Smooth muscle cell of the brain vasculature (primary cell): ENCODE data around the gene OLFM4.
"Not testable (repeated sequence)": the region's sequence is repeated elsewhere in the genome, so short reads cannot be mapped to it uniquely, and the experiment has no call there.

Experiments
- DNase-seq: peaks from one replicate; pipeline ENCODE4 v3.0.0-alpha.2; 2012; ENCODE audit warnings: low read depth, low spot score

Gene OLFM4, protein sequence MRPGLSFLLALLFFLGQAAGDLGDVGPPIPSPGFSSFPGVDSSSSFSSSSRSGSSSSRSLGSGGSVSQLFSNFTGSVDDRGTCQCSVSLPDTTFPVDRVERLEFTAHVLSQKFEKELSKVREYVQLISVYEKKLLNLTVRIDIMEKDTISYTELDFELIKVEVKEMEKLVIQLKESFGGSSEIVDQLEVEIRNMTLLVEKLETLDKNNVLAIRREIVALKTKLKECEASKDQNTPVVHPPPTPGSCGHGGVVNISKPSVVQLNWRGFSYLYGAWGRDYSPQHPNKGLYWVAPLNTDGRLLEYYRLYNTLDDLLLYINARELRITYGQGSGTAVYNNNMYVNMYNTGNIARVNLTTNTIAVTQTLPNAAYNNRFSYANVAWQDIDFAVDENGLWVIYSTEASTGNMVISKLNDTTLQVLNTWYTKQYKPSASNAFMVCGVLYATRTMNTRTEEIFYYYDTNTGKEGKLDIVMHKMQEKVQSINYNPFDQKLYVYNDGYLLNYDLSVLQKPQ

DNA sequence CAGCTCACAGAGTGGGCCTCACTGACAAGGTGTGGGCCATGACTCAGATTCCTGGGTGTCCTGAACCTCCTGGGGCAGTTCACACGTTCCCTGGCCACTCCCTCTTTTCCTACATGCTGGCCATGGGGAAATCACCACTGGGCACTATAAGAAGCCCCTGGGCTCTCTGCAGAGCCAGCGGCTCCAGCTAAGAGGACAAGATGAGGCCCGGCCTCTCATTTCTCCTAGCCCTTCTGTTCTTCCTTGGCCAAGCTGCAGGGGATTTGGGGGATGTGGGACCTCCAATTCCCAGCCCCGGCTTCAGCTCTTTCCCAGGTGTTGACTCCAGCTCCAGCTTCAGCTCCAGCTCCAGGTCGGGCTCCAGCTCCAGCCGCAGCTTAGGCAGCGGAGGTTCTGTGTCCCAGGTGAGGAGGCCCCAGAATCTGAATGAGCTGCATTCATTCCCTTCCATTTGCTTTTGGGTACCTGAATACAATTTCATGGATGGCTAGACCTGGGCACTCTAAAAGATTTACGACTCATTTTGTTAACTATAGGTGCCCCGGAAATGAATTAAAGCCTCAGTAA lies at the start of gene OLFM4:
OLFM4 (plus strand) TSS at position 177 of the 567 bp plus-strand sequence; CDS start at position 201, 24 bp downstream.
- no peak for DNase-seq

DNA sequence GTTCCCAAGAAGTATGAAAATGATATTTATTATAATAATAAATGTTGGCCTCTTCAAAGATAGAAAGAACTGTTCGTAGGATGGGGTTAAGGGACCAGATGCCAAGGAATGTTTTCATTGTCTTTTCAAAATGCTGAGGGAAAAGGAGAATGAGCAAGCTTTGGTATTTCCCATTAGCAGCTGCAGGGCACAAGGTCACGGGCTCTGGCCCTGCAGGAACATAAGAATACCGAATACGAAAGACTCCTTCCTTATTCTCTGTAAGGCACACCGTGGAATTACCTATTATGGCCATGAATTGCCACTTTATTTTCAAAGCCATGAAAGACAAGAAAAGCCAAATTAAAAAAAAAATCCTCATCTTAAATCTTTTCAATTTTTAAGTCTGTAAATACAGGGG lies 49.6 kb upstream of the OLFM4 start:
- DNase-seq: no peak

DNA sequence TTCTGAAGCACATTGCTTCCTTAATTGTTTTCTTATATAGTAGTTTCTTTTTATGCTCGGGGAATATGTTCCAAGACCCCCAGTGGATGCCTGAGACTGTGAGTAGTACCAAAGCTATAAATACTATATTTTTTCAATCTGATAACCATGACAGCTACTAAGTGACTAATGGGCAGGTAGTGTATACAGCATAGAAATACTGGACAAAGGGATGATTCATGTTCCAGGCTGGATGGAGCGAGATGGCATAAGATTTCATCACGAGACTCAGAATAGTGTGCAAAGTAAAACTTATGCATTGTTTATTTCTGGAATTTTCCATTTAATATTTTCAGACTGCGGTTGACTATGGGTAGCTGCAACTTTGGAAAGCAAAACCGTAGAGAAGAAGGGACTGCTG lies 47.9 kb upstream of the OLFM4 start:
- no peak for DNase-seq

DNA sequence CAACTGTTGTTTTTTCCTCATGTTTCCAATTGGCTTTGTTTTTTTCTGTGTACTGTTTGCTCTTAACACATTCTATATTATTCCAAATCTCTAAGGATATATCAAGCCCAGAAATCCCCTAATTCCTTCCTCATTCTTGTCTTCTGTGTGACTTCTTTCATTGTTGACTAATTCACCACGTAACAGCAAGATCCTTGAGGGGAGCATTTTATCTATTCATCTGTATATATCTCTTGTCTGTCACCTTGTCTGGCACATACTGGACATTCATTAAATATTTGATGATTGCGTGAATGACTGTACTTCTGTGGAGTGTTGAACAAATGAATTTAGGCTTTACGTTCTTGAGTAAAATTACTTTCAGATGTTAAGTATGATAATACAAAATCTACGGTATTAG lies 44.8 kb upstream of the OLFM4 start:
- no peak for DNase-seq

DNA sequence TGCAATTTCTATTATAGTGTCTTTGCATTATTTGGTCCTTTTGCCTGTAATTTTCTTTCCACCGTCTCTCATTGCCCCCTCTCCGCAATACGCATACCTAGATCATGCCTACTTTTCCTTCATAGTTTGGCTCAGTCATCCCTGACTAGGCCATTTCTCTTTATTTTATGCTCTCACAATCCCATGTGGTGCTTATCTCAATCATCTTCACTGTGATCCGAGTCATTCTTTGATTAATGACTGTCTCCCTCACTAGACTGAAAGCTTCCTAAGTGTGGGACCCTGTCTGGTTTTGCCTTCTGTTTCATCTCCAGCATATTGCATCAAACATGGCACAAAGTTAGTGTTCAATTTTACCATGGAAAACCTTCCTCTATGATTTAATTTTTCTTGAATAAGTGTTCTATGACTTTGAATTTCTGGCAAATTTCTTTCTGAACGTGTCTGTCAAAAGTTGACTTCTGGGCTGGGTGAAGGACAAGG lies 43.7 kb upstream of the OLFM4 start:
- no peak for DNase-seq

DNA sequence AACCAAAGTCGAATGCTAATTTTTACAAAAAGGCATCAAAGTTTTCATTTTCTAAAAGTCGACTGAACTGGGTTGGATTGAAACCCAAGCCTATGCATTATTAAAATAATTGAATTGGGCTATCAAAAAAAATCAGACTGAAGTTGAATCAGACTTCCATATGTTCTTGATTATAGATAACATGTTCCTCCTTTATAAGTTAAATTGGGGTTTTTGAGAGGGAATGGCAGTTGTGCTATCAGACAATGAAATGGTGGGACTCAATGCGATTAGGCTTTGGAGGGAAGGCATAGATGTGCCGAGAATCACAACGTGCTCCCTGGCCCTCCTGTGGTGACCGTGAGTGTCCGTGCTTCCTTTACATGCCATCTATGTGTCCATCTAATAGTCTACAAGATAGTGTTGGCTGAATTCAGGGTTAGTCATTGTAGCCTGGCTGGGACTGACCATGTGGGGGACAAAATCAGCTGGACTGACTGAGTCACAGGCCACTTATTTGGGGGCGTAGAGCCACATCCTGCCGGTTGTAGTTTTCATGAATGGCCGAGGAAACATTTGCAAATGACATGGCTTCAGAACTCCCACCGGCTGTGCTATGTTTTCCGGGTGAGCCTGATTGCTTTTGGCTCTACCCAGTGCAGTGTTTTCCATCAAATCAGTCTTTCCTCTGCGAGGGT lies 37.1 kb upstream of the OLFM4 start:
- DNase-seq: no peak

DNA sequence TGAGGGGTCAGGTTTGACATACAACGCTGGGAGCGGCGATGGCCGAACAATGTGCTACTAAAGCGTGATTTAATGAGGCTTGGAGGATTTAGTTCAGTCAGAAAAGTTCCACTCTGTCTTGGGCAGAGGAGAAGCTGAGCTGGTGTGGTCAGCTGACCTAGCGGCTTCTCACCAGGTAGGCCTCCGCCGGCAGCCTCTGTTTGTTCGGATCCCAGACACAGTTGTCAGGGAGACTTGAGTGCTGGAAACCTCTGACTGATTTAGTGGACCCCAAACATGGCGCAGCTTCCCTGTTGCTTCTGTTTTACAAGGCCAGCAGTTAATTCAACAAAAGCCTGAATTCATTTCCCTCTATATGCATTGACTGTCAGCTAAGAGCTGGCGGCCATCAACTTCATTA lies 36.5 kb upstream of the OLFM4 start:
- no peak for DNase-seq

DNA sequence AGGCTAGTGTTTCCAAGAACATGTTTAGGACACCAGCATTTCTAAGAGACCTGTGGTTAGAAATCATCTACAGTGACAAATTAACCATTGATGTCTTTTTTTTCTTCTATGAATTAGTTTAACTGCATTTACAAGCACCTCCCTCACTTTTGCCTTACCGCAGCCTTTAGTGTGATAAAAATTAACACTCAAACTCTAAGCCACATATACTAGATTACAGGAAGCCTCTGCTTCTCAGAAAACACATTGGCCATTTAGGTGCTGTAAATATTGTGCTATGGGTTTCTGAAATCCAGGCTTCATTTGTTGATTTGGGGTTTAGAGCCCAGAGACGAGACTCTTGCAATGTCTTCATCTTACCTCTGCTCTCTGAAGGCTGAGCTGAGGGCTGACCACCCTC lies 34.6 kb upstream of the OLFM4 start:
- DNase-seq: no peak

DNA sequence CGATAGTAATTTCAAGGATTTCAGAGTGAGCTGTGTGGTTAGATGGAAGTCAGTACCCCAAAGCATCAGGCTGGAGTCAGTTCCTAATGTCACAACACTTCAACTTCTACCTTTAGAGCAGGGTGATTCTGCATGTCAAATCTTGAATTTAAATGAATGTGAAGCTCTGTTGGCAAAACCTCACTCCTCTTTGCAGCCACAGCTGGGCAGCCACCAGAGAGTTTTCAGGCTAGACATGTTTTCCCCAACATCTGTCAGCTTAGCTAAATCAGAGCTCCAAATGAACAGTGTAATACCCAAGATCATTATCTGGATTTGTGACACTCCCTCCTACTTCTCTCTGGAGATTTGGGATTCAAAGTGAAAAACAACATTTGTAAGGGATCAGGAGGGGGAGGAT lies 33.7 kb upstream of the OLFM4 start:
- DNase-seq: no peak

DNA sequence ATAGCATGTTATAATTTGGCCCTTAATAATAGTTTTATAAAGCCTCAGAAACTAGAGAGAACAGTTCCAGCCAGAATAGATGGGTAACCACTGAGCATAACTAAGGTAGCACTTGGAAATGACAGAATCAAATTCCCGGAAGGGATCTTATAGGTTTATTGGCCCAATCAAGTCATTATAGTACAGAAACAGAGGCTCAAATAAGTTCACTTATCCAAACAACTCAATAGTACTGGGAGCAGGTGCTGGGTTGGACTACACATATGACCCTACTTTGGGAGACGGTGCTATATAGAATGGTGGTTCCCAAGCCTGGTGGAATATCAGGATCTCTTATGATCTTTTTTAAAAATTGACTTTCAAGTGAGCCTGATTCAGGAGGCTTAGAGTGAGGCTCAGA lies 32.7 kb upstream of the OLFM4 start:
- no peak for DNase-seq

DNA sequence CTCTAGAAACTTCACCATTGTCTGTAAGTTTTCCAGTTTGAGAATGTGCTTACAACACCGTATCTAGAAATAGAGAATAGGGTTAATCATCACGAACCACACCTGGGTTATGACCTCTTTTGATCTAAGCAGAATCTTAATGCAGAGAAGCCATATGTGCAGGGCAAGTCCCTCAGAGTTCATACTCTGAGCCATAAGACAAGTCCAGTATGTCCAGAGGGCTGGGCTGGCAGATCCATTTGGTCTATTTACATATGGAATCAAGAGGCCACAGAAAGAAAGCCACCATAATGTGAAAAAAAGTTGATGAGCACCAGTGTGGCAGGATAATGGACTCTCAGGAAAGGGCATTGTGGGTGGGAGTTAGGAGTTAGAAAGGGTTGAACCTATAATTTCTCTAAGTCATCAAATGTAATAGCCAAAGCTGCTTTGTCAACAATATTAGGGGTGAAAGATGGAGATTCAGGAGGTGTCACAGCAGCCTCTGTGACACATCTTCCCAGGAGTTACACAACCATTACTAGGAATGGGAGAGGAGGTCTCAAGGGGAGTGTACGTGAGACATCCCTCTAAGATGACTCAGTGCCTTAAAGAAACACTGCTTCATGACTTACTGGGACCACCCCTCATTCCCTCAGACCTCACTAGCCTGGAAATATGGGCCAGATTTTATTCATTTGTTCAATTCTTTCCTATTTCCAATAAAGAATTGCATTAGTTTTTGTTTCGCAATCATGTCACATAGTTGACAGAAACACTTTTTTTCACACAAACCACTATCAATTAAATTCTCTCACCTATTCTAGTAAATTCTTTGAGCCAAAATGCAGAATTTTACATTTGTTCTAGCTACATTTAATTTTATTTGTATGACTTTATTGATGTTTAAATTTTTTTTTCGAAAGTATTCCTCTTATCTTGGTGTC lies 30.4 kb upstream of the OLFM4 start:
- DNase-seq: no peak

DNA sequence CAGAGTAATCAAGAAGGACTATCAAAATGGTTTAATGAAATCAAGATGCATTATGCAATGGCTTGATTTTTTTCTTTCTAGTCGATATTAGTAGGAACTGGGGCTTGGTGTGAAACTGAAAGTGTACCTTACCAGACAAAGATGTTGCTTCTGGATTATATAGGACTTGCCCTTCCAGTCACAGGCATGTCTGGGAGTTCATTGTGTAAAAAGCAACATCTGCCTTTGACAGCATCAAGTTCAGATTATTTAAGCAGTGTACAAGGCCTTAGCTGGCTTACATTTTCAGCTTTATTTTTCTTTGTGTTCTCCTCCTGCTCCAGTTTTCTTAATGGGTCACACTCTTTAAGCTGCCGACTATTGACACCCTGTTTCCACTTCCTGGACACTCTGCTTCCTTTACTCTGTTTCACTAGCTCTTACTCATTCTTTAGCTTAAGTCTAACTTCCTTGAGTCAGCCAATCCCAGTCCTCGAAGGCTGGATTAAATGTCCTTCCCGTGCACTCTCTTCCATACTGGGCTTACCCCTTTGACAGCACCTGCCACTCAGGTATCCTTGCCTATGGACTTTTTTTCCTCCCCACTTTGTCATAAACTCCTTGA lies 29.4 kb upstream of the OLFM4 start:
- no peak for DNase-seq

DNA sequence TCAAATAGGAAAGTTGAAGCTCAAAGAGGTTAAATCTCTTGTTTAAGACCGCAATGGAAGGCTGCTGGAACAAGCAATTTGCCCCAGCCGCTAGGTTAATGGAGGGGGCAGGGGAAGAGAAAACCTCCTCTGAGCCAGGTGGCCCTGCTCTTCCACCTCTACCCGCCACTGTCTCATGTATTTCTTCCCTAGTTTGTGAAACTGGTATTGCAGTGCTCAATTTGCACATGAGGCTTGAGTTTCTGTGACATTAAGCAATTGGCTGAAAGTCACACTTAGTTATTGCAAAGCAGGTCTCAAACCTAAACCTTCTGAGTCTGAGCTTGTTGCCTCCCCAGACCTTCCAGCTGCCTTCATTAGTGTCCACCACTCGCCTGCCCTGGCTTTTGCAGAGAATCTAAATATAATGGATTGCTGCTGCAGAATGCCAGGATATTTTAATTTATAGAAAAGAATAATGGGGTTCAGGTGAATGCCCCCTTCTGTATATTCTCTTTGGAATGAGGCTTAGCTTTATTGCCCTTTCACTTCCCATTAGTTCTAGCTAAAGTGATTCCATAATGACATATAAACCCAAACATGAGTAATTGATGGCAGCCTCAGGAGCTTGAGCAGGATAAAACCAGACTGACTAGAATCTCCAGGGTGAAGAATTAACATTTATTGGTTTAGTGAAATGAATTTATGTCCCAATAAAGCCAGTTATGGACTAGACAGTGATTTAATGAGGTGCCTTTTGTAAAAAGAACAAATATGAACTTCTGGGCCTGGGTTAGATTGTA lies 27.0 kb upstream of the OLFM4 start:
- no peak for DNase-seq

DNA sequence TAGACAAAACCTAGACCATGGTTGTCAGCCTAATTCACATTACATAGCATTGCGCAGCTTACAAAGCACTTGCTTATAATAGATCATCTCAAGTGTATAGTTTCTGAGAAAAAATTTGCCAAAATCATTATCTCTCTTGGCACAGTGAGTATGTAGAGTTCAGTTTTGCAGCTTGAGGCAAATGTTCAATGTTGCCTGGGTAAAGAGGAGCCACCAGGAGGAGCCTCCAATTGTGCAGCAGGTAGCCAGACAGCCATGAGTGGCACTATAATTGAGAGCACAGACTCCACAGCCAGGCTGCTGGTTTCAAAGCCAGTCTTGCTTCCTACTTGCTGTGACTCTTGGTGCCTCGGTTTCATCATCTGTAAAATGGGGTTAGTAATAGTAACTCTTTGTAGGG lies 24.0 kb upstream of the OLFM4 start:
- DNase-seq: no peak

DNA sequence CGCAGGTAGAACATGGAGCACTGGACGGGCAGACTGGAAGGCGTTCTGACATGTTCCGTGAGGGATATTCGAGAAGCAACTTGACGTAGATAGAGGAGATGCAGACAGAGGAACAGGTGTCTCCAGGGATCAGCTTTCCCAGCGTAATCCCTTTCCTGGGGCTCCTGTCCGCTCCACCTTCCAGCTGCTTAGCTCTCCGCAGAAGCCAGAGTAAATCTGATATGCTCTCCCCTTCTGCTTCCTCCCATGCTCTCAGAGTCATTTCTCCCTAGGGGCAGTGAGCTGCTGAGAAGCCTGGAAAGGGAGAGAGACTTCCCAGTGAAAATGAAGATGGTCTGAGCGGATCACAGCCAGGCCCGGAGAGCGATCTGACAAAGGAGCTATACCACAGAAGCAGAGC lies 23.0 kb upstream of the OLFM4 start:
- DNase-seq: no peak

DNA sequence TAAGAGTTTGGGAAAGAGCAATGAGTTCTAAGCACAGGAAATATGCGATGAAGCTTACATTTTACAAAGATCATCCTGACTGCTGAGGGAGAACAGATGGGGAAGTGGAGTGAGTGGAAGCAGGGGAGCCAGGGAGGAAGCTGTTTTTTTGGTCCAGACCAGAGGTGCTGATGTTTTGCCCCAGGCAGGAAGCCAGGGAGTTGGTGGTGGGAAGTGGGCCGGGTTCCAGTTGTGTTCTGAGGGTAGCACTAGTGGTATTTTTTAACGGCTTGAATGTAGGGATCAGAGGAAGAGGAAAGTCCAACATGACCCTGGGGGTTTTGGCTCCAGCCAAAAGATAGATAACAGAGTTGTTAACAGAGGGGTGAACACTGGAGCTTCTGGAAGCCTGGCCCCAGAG lies 20.7 kb upstream of the OLFM4 start:
- DNase-seq: no peak

DNA sequence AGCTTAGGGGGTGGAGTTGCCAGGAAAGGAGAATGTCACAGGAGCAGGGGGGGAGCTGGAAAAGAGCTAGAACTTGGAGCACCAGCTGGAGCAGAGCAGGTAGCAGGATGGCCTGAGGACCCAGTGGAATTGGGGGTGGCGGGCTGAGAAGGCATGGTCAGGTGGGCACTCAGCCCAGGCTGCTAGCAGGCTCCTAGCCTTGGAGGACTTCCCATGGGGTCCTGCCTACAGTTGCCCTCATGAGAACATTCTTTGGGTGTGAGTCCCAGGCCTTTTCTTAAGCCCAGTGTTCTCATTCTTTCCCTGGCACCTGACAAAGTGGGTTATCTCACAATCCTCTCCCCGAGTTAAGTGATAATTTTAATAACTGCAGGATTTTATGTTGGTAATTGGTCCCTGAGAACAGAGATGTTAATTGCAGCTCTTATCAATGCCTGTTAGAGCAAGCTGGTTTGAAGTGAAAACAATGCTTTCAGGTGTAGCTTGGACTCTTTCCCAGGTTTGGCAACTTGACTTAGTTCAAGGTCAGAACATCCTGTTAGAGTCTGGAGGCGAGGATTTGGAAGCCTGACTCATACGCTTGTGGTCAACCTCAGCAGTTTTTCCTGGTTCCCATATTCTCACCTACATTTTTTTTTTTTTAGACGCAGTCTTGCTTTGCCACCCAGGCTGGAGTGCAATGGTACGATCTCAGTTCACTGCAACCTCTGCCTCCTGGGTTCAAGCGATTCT lies 18.1 kb upstream of the OLFM4 start:
- DNase-seq: no peak

DNA sequence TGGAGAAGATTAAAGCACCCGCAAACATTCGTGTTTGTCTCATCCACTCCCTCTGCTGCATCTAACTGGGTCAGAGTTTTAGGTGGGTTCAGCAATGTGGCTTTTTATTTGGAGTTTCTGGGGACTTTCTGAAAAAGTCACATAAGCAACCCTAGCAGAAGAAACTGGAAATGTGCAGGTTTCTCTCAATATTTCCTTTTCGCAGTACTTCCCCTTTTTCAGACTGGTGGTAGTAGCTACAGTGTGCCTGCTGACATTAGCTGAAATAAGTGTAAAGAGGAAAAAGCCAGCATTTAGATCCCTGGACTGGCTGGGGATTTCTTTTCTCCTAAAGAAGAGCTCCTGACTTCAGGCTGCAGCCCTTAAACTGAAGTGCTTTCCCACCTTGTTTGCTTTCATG lies 15.9 kb upstream of the OLFM4 start:
- DNase-seq: no peak

DNA sequence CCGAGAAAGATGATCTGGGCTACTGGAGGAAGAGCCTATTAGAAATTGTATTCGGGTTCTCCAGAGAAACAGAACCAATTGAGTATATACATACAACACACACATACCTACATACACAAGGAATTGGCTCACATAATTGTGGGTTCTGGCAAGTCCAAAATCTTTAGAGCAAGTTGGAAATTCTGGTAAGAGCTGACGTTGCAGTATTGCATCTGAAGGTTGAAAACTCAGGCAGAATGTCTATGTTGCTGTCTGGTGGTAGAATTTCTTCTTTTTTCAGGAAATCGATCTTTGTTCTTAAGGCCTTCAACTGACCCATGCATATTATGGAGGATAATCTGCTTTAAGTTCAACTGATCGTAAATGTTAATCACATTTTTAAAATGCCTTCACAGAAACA lies 15.5 kb upstream of the OLFM4 start:
- no peak for DNase-seq

DNA sequence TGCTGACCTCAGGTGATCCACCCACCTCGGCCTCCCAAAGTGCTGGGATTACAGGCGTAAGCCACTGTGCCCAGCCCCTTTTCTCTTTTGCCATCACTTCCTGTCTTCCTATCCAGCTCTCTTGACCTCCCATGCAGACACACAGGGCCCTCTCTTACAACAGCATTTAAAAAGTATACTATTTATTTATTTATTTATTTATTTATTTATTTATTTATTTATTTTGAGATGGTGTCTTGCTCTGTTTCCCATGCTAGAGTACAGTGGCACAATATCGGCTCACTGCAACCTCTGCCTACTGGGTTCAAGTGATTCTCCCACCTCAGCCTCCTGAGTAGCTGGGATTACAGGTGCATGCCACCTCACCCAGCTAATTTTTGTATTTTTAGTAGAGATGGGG lies 14.6 kb upstream of the OLFM4 start:
- not testable (repeated sequence) for DNase-seq
